CD4-positive, CD25-positive, alpha-beta regulatory T cell (primary cell): Measurements from ENCODE around the gene RPL35. TPM values are rescaled to one million over a fixed set of nuclear protein-coding genes. Genes with fewer than 3 reads are reported as not detected.

ENCODE experiments used
- ATAC-seq, 2 donors: fragments of 150-1000 bp; cut with Tn5 transposase; one replicate each; pipeline ENCODE4 v1.10.0; 2021; ENCODE audit warnings: low read depth in 2 of 2, moderate number of reproducible peaks in 2 of 2, moderate library complexity in 1 of 2
- DNase-seq, 3 donors: peaks; one replicate each; pipeline versions ENCODE4 v3.0.0 to v3.0.0-alpha.2; 2012 to 2022; ENCODE audit warnings: mixed read lengths in 1 of 3
- H3K27ac ChIP-seq: one replicate; pipeline ENCODE4 v1.7.0; 2013; ENCODE audit warnings: mild to moderate bottlenecking, low read length; ENCODE audit not compliant: insufficient read depth, poor library complexity, severe bottlenecking
- H3K27me3 ChIP-seq: one replicate; pipeline ENCODE4 v1.7.0; 2013; ENCODE audit warnings: low read length; ENCODE audit not compliant: control insufficient read depth, insufficient read depth
- H3K36me3 ChIP-seq: one replicate; pipeline ENCODE4 v1.7.0; 2013; ENCODE audit warnings: mild to moderate bottlenecking, low read length, moderate library complexity; ENCODE audit not compliant: control insufficient read depth, insufficient read depth
- H3K4me1 ChIP-seq: 2 replicates; pipeline ENCODE4 v1.7.0; 2013; ENCODE audit warnings: mild to moderate bottlenecking, low read length; ENCODE audit not compliant: insufficient read depth, control insufficient read depth, poor library complexity, severe bottlenecking
- H3K4me3 ChIP-seq: one replicate; pipeline ENCODE4 v1.7.0; 2013; ENCODE audit warnings: low read depth, mild to moderate bottlenecking, low read length, moderate library complexity
- H3K9me3 ChIP-seq, 2 experiments: 1 replicate in 1 of 2; 2 replicates in 1 of 2; pipeline ENCODE4 v1.7.0; 2013; ENCODE audit warnings: low read length in 2 of 2, mild to moderate bottlenecking in 1 of 2, moderate library complexity in 1 of 2; ENCODE audit not compliant: control insufficient read depth in 2 of 2
- H3K27ac Mint-ChIP-seq, 3 donors: one replicate each; pipeline ENCODE4 v1.8.0; 2020 to 2022; ENCODE audit warnings: mild to moderate bottlenecking in 3 of 3, mixed read lengths in 3 of 3, moderate library complexity in 2 of 3
- H3K27me3 Mint-ChIP-seq: one replicate; pipeline ENCODE4 v1.8.0; 2022; ENCODE audit warnings: mild to moderate bottlenecking, mixed read lengths
- H3K36me3 Mint-ChIP-seq: one replicate; pipeline ENCODE4 v1.8.0; 2020; ENCODE audit warnings: mixed read lengths
- H3K4me1 Mint-ChIP-seq, 4 donors: one replicate each; pipeline ENCODE4 v1.8.0; 2020 to 2022; ENCODE audit warnings: mixed read lengths in 4 of 4, mild to moderate bottlenecking in 1 of 4
- H3K4me3 Mint-ChIP-seq, 4 donors: one replicate each; pipeline ENCODE4 v1.8.0; 2020 to 2022; ENCODE audit warnings: mild to moderate bottlenecking in 4 of 4, mixed read lengths in 4 of 4, moderate library complexity in 3 of 4
- H3K9me3 Mint-ChIP-seq, 7 donors: one replicate each; pipeline ENCODE4 v1.8.0; 2020 to 2022; ENCODE audit warnings: mixed read lengths in 7 of 7, mild to moderate bottlenecking in 3 of 7, moderate library complexity in 2 of 7
- polyA plus RNA-seq, 4 donors: library from polyadenylated mRNA; unstranded; fragments of 300-500 nt; fragmentation: Illumina TruSeq; gene quantifications; one replicate each; pipeline ENCODE4 v1.2.3, GENCODE V29; 2021
- total RNA-seq: library from RNA; stranded (reverse); gene quantifications from one replicate; pipeline ENCODE4 v1.2.3, GENCODE V29; 2022

Gene RPL35
- total and polyA plus RNA-seq, 5 donors from 2014 or later: 1,242 to 2,085 (median 1,792) TPM

DNA sequence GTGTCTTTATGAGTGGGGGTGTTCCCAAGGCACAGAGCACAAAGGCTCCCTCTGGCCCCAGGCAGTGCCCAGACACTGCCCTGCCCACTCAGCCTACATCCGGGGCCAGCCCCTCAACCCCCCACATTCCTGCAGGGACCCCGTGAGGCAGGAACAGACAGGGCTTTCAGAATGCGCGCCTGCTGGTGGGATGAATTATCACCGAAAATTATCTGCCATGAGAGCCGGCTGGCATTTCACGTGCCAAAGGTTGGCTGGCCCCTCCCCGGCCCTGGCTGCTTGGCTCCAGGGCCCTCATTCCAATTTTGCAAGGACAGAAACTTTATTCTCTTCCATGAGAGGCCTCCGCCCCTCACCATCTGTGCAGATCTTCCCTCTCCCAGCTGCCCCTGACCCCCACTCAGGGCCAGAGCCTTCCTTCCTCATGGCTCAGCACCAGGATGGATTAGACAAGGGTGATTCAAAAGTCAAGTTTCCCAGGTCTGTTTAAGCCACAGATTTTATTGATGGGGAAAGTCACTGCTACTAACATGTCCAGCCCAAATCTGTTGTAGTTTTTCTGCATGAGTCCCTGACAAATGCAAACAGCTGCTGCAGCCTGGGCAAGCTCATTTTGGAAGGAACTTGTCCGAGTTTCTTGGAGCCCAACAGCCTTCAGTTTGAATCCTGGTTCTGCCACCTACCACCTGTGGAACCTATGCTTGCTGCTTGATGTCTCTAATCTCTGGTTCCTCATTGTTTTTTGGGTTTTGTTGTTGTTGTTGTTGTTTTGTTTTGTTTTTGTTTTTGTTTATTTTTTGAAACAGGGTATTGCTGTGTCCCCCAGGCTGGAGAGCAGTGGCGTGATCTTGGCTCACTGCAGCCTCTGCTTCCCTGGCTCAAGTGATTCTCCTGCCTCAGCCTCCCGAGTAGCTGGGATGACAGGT, 40.8 kb downstream of the RPL35 start:
- Mint-ChIP-seq H3K4me1 (peaks cover 0 to 8% (median 2%) of the 10 kb centered on the region in 4 donors), H3K27me3 (peaks cover 26% of the 10 kb centered on the region), H3K27ac (no peak overlapping the region), H3K9me3 (no peaks in the 10 kb centered on the region), H3K4me3 (no peak overlapping the region), H3K36me3 (no peaks in the 10 kb centered on the region)
- ATAC-seq: no peak
- H3K27ac ChIP-seq: no peak overlapping the region
- no peak overlapping the region for H3K4me3 ChIP-seq
- no peaks in the 10 kb centered on the region for H3K9me3 ChIP-seq
- no peak for DNase-seq
- no peaks in the 10 kb centered on the region for H3K4me1 ChIP-seq
- H3K36me3 ChIP-seq: no peaks in the 10 kb centered on the region
- no peaks in the 10 kb centered on the region for H3K27me3 ChIP-seq

GRCh38 chr9:124818431-124819281, 43.1 kb downstream of the RPL35 start:
- DNase-seq: peak in 1 of 3 donors; percentile 80
- peak overlapping the region in 1 of 3 donors; percentile 21 for H3K27ac Mint-ChIP-seq
- H3K27me3 ChIP-seq: no peaks in the 10 kb centered on the region
- no peaks in the 10 kb centered on the region for H3K9me3 Mint-ChIP-seq
- no peaks in the 10 kb centered on the region for H3K4me1 ChIP-seq
- no peak overlapping the region for H3K4me3 Mint-ChIP-seq
- no peaks in the 10 kb centered on the region for H3K9me3 ChIP-seq
- no peak overlapping the region for H3K4me3 ChIP-seq
- peaks cover 14% of the 10 kb centered on the region for H3K27me3 Mint-ChIP-seq
- peak in 1 of 2 donors; percentile 47 for ATAC-seq
- H3K27ac ChIP-seq: no peak overlapping the region
- no peaks in the 10 kb centered on the region for H3K36me3 ChIP-seq
- H3K4me1 Mint-ChIP-seq: peaks cover 0 to 8% (median 2%) of the 10 kb centered on the region in 4 donors
- no peaks in the 10 kb centered on the region for H3K36me3 Mint-ChIP-seq

- Mint-ChIP-seq H3K4me3 (no peak overlapping the region), H3K36me3 (no peaks in the 10 kb centered on the region), H3K9me3 (no peaks in the 10 kb centered on the region), H3K4me1 (peaks cover 0 to 8% (median 2%) of the 10 kb centered on the region in 4 donors), H3K27me3 (peaks cover 4% of the 10 kb centered on the region), H3K27ac (no peak overlapping the region)
- ATAC-seq (no peak), DNase-seq (no peak)
- no peaks in the 10 kb centered on the region for H3K9me3 ChIP-seq
- no peak overlapping the region for H3K27ac ChIP-seq
- no peaks in the 10 kb centered on the region for H3K36me3 ChIP-seq
- H3K27me3 ChIP-seq: no peaks in the 10 kb centered on the region
- H3K4me1 ChIP-seq: no peaks in the 10 kb centered on the region
- no peak overlapping the region for H3K4me3 ChIP-seq
These were observed 46.2 kb downstream of the RPL35 start for GRCh38 chr9:124815601-124816000.

- no peak for DNase-seq
- Histone ChIP-seq H3K4me1 (no peaks in the 10 kb centered on the region), H3K36me3 (no peaks in the 10 kb centered on the region), H3K9me3 (no peaks in the 10 kb centered on the region), H3K4me3 (no peak overlapping the region), H3K27me3 (no peaks in the 10 kb centered on the region), H3K27ac (no peak overlapping the region)
- Mint-ChIP-seq H3K27me3 (peaks cover 4% of the 10 kb centered on the region), H3K9me3 (no peaks in the 10 kb centered on the region), H3K4me1 (peaks cover 0 to 8% (median 2%) of the 10 kb centered on the region in 4 donors), H3K36me3 (no peaks in the 10 kb centered on the region), H3K4me3 (no peak overlapping the region), H3K27ac (no peak overlapping the region)
- ATAC-seq: no peak
These were observed 47.6 kb downstream of the RPL35 start for GRCh38 chr9:124814164-124814535.

GRCh38 chr9:124813501-124814163, 48.1 kb downstream of the RPL35 start:
- DNase-seq: no peak
- Mint-ChIP-seq H3K9me3 (no peaks in the 10 kb centered on the region), H3K4me1 (peaks cover 0 to 7% (median 2%) of the 10 kb centered on the region in 4 donors), H3K27me3 (peaks cover 4% of the 10 kb centered on the region), H3K36me3 (no peaks in the 10 kb centered on the region), H3K4me3 (no peak overlapping the region), H3K27ac (no peak overlapping the region)
- no peak overlapping the region for H3K27ac ChIP-seq
- H3K36me3 ChIP-seq: no peaks in the 10 kb centered on the region
- no peak for ATAC-seq
- H3K27me3 ChIP-seq: no peaks in the 10 kb centered on the region
- H3K9me3 ChIP-seq: no peaks in the 10 kb centered on the region
- no peak overlapping the region for H3K4me3 ChIP-seq
- H3K4me1 ChIP-seq: no peaks in the 10 kb centered on the region

DNA sequence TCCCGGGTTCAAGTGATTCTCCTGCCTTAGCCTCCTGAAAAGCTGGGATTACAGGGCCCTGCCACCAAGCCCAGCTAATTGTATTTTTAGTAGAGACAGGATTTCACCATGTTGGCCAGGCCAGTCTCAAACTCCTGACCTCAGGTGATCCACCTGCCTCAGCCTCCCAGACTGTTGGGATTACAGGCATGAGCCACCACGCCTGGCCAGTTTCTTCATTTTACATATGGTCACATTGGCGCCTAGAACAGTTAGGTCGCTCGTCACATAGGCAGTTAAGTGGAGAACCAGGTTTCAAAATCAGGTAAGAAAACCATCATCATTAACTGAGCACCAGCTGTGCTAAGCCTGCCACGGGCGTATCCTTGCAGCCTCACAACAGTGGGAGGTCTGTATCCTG, 48.7 kb downstream of the RPL35 start:
- Histone ChIP-seq H3K4me1 (no peaks in the 10 kb centered on the region), H3K9me3 (no peaks in the 10 kb centered on the region), H3K36me3 (no peaks in the 10 kb centered on the region), H3K27me3 (no peaks in the 10 kb centered on the region), H3K27ac (no peak overlapping the region), H3K4me3 (no peak overlapping the region)
- Mint-ChIP-seq H3K27ac (no peak overlapping the region), H3K36me3 (no peaks in the 10 kb centered on the region), H3K4me1 (peaks cover 0 to 1% (median under 1%) of the 10 kb centered on the region in 4 donors), H3K4me3 (no peak overlapping the region), H3K27me3 (peaks cover 4% of the 10 kb centered on the region), H3K9me3 (no peaks in the 10 kb centered on the region)
- no peak for ATAC-seq
- DNase-seq: no peak

GRCh38 chr9:124812441-124812876, 49.3 kb downstream of the RPL35 start:
- no peak overlapping the region for H3K27ac Mint-ChIP-seq
- Histone ChIP-seq H3K9me3 (no peaks in the 10 kb centered on the region), H3K27me3 (no peaks in the 10 kb centered on the region), H3K27ac (no peak overlapping the region), H3K4me1 (no peaks in the 10 kb centered on the region), H3K4me3 (no peak overlapping the region), H3K36me3 (no peaks in the 10 kb centered on the region)
- H3K36me3 Mint-ChIP-seq: no peaks in the 10 kb centered on the region
- H3K27me3 Mint-ChIP-seq: peaks cover 4% of the 10 kb centered on the region
- no peaks in the 10 kb centered on the region for H3K9me3 Mint-ChIP-seq
- DNase-seq: no peak
- ATAC-seq: no peak
- H3K4me3 Mint-ChIP-seq: no peak overlapping the region
- H3K4me1 Mint-ChIP-seq: no peaks in the 10 kb centered on the region
